GM19397 (cell line): ENCODE measurements around the gene GSTA3.
"Not testable (repeated sequence)": the region's sequence is repeated elsewhere in the genome, so short reads cannot be mapped to it uniquely, and the experiment has no call there.

ENCODE experiments used
- ATAC-seq: cut with Tn5 transposase; IDR thresholded peaks from one replicate; pipeline ENCODE4 v1.9.1; 2021; ENCODE audit warnings: mild to moderate bottlenecking, moderate library complexity; ENCODE audit not compliant: unreplicated experiment

GSTA3 gene

GRCh38 chr6:52909531-52909930 lies at the start of gene GSTA3:
Gene GSTA3 (minus strand): TSS chr6:52909698. CDS start chr6:52905834, 3,864 bp downstream.
- ATAC-seq, result no peak

GRCh38 chr6:52958546-52959255 lies 49.2 kb upstream of the GSTA3 start:
- no peak for ATAC-seq

GRCh38 chr6:52955871-52956270 lies 46.4 kb upstream of the GSTA3 start:
- no peak for ATAC-seq

- ATAC-seq, result no peak
Observed at GRCh38 chr6:52953911-52954839, 44.7 kb upstream of the GSTA3 start.

- ATAC-seq, result no peak
Observed at GRCh38 chr6:52946306-52946705, 36.8 kb upstream of the GSTA3 start.

- not testable (repeated sequence) for ATAC-seq
Observed at GRCh38 chr6:52942821-52943220, 33.3 kb upstream of the GSTA3 start.

GRCh38 chr6:52942221-52942620 lies 32.7 kb upstream of the GSTA3 start:
- no peak for ATAC-seq

- no peak for ATAC-seq
Observed at GRCh38 chr6:52937908-52938307, 28.4 kb upstream of the GSTA3 start.

- no peak for ATAC-seq
Observed at GRCh38 chr6:52933778-52934177, 24.3 kb upstream of the GSTA3 start.

- ATAC-seq, result no peak
Observed at GRCh38 chr6:52931351-52931750, 21.9 kb upstream of the GSTA3 start.

- ATAC-seq, result no peak
Observed at GRCh38 chr6:52929321-52930164, 20.0 kb upstream of the GSTA3 start.

GRCh38 chr6:52927451-52927850 lies 18.0 kb upstream of the GSTA3 start:
- ATAC-seq, result no peak

GRCh38 chr6:52925919-52926792 lies 16.7 kb upstream of the GSTA3 start:
- no peak for ATAC-seq

- no peak for ATAC-seq
Observed at GRCh38 chr6:52925042-52925441, 15.5 kb upstream of the GSTA3 start.

GRCh38 chr6:52923689-52924088 lies 14.2 kb upstream of the GSTA3 start:
- not testable (repeated sequence) for ATAC-seq

GRCh38 chr6:52922161-52922560 lies 12.7 kb upstream of the GSTA3 start:
- no peak for ATAC-seq

GRCh38 chr6:52921743-52922142 lies 12.2 kb upstream of the GSTA3 start:
- no peak for ATAC-seq

GRCh38 chr6:52919511-52919910 lies 10.0 kb upstream of the GSTA3 start:
- ATAC-seq, result not testable (repeated sequence)

- not testable (repeated sequence) for ATAC-seq
Observed at GRCh38 chr6:52918771-52919170, 9.3 kb upstream of the GSTA3 start.
